ENCODE results near the gene SCAP. TPM values are rescaled to one million over a fixed set of nuclear protein-coding genes. Genes with fewer than 3 reads are reported as not detected.

SCAP gene
- total and polyA plus RNA-seq, 10 donors: 17.8 to 116 (median 91.9) TPM

GRCh38 chr3:47503033-47503432 lies 27.3 kb upstream of the SCAP start:
- no peak overlapping the region for H3K27ac ChIP-seq
- no peaks in the 10 kb centered on the region for H3K9me3 ChIP-seq
- peaks cover 0 to 99% (median 66%) of the 10 kb centered on the region in 6 donors for H3K36me3 ChIP-seq
- intact Hi-C loops (cut with DNase I; ENCODE audit: low total_unique reads): no loop called here
- no peak overlapping the region for H3K4me3 ChIP-seq
- WGBS, 5 donors: 53 to 87% (median 82%) methylated on average over 2 of the region's 2 CpGs
- TF ChIP-seq POLR2A (IDR thresholded peaks at IDR 0.05) (no peak), CTCF (IDR thresholded peaks at IDR 0.05 in 8 of 11, conservative IDR thresholded peaks at IDR 0.05 in 3 of 11) (no peak), POLR2AphosphoS5 (IDR thresholded peaks at IDR 0.05) (no peak)
- H3K27me3 ChIP-seq (replicated peaks in 1 of 7): no peaks in the 10 kb centered on the region
- no peaks in the 10 kb centered on the region for H3K4me1 ChIP-seq
- DNase-seq: peak; percentile 20

GRCh38 chr3:47496892-47497291 lies 21.2 kb upstream of the SCAP start:
- TF ChIP-seq CTCF (IDR thresholded peaks at IDR 0.05 in 8 of 11, conservative IDR thresholded peaks at IDR 0.05 in 3 of 11) (no peak), POLR2AphosphoS5 (IDR thresholded peaks at IDR 0.05) (no peak), POLR2A (IDR thresholded peaks at IDR 0.05) (no peak)
- Histone ChIP-seq H3K27me3 (replicated peaks in 1 of 7) (no peaks in the 10 kb centered on the region), H3K4me1 (peaks cover 0 to 12% (median 0%) of the 10 kb centered on the region in 6 donors), H3K27ac (no peak overlapping the region), H3K9me3 (no peaks in the 10 kb centered on the region), H3K4me3 (no peak overlapping the region), H3K36me3 (peaks cover 0 to 92% (median 62%) of the 10 kb centered on the region in 6 donors)
- DNase-seq: no peak
- intact Hi-C loops (cut with DNase I; ENCODE audit: low total_unique reads): no loop called here

- Histone ChIP-seq H3K27me3 (replicated peaks in 1 of 7) (no peaks in the 10 kb centered on the region), H3K9me3 (no peaks in the 10 kb centered on the region), H3K4me1 (peaks cover 0 to 17% (median 0%) of the 10 kb centered on the region in 6 donors), H3K4me3 (no peak overlapping the region), H3K27ac (no peak overlapping the region), H3K36me3 (peaks cover 0 to 92% (median 52%) of the 10 kb centered on the region in 6 donors)
- TF ChIP-seq POLR2AphosphoS5 (IDR thresholded peaks at IDR 0.05) (no peak), CTCF (IDR thresholded peaks at IDR 0.05 in 8 of 11, conservative IDR thresholded peaks at IDR 0.05 in 3 of 11) (no peak), POLR2A (IDR thresholded peaks at IDR 0.05) (no peak)
- intact Hi-C loops (cut with DNase I; ENCODE audit: low total_unique reads): no loop called here
- 93 to 99% (median 98%) methylated on average over 8 of the region's 8 CpGs for WGBS, 5 donors
- DNase-seq: no peak
Observed at GRCh38 chr3:47495886-47496285, 20.1 kb upstream of the SCAP start.

GRCh38 chr3:47495111-47495510 lies 19.4 kb upstream of the SCAP start:
- no peak for TF ChIP-seq POLR2A (IDR thresholded peaks at IDR 0.05)
- no peak for TF ChIP-seq POLR2AphosphoS5 (IDR thresholded peaks at IDR 0.05)
- no peak for TF ChIP-seq CTCF (IDR thresholded peaks at IDR 0.05 in 8 of 11, conservative IDR thresholded peaks at IDR 0.05 in 3 of 11)
- no peak overlapping the region for H3K27ac ChIP-seq
- WGBS, 5 donors: 95 to 97% (median 96%) methylated on average over 4 of the region's 4 CpGs
- intact Hi-C loops (cut with DNase I; ENCODE audit: low total_unique reads): no loop called here
- peaks cover 0 to 18% (median 0%) of the 10 kb centered on the region in 6 donors for H3K4me1 ChIP-seq
- H3K27me3 ChIP-seq (replicated peaks in 1 of 7): no peaks in the 10 kb centered on the region
- H3K36me3 ChIP-seq: peaks cover 0 to 90% (median 44%) of the 10 kb centered on the region in 6 donors
- no peak overlapping the region for H3K4me3 ChIP-seq
- no peaks in the 10 kb centered on the region for H3K9me3 ChIP-seq
- DNase-seq: no peak

Data from spleen (tissue), 11 donors.